Activated T-helper 9 cell treated with anti-CD3 and anti-CD28 coated beads, Interleukin-2, amount 50 U/mL, for 16 hours (primary cell): ENCODE results near the gene ELP1.
"Not testable (repeated sequence)": the region's sequence is repeated elsewhere in the genome, so short reads cannot be mapped to it uniquely, and the experiment has no call there.

ENCODE experiments used
- DNase-seq: peaks from one replicate; pipeline ENCODE4 v3.0.0-alpha.2; 2020; ENCODE audit warnings: low read depth

The ELP1 gene

GRCh38 chr9:108854094-108854493 lies 79.8 kb downstream of the ELP1 start:
- DNase-seq: no peak

DNA sequence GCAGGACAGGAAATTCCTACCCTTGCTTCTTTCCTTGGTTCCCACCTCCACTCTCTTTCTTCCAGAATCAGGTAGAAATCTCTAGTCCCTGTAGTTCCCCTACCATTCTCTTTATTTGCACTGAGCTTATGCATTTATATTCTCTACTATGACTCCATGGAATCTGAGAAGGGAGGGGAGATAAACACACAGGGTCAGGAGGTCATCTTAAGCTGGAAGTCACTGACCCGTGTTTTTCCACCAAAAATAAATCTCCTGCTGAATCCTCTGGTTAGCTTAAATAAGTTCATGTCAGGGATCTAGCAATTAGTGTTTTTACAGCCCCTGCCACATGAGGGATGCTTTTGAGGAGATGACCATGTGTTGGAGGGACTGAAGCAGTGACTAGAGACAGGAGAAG lies 81.8 kb downstream of the ELP1 start:
- no peak for DNase-seq

GRCh38 chr9:108851138-108851537 lies 82.8 kb downstream of the ELP1 start:
- no peak for DNase-seq

- DNase-seq: no peak
Measured at GRCh38 chr9:108850293-108850897, 83.5 kb downstream of the ELP1 start.

- not testable (repeated sequence) for DNase-seq
Measured at GRCh38 chr9:108848296-108848695, 85.6 kb downstream of the ELP1 start.

- no peak for DNase-seq
Measured at GRCh38 chr9:108845947-108846346, 88.0 kb downstream of the ELP1 start.

- DNase-seq: no peak
Measured at GRCh38 chr9:108845507-108845906, 88.4 kb downstream of the ELP1 start.

GRCh38 chr9:108844856-108845255 lies 89.1 kb downstream of the ELP1 start:
- DNase-seq: no peak

- DNase-seq: no peak
Measured at GRCh38 chr9:108844391-108844790, 89.5 kb downstream of the ELP1 start.

- no peak for DNase-seq
Measured at GRCh38 chr9:108842610-108843295, 91.2 kb downstream of the ELP1 start.

DNA sequence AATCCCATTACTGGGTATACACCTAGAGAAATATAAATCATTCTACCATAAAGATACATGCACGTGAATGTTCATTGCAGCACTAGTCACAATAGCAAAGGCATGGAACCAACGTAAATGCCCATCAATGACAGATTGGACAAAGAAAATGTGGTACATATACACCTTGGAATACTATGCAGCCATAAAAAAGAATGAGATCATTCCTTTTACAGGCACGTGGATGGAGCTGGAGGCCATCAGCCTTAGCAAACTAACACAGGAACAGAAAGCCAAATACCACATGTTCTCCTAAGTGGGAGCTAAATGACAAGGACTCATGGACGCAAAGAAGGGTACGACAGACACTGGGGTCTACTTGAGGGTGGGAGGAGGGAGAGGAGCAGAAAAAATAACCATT lies 94.4 kb downstream of the ELP1 start:
- DNase-seq: not testable (repeated sequence)

- DNase-seq: no peak
Measured at GRCh38 chr9:108838017-108838416, 95.9 kb downstream of the ELP1 start.

DNA sequence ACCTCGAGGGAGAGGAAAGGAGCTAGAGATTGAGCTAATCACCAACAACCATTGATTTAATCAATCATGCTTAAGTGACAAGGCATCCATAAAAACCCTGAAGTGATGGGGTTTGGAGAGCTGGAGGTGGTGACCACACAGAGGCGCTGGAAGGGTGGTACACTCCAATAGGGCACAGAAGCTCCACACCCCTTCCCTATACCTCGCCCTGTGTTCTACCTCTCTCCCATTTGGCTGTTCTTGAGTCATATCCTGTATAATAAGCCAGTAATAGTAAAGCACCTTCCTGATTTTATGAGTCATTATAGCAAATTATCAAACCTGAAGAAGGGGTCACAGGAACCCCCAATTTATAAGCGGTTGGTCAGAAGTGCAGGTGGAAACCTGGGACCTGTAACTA lies 96.4 kb downstream of the ELP1 start:
- DNase-seq: no peak

DNA sequence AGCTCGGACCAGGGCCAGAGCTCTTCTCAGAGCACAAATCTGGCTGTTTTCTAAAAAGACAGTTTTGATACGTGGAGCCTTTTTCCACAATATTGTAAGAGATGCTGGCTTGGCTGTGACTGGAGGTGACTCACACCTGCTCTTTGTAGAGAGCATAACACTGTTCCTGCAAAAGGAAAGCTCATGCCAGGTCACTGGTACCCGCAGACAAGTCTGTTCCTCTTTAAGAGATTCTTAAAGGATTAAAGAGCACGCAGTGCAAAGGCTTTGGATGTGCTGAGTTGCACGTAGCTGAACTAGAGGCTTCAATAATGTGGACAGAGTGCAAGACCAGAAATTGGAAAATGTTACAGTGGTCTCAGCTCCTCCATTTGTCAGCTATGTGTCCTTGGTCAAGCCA lies 97.1 kb downstream of the ELP1 start:
- no peak for DNase-seq

- DNase-seq: no peak
Measured at GRCh38 chr9:108836319-108836718, 97.6 kb downstream of the ELP1 start.

DNA sequence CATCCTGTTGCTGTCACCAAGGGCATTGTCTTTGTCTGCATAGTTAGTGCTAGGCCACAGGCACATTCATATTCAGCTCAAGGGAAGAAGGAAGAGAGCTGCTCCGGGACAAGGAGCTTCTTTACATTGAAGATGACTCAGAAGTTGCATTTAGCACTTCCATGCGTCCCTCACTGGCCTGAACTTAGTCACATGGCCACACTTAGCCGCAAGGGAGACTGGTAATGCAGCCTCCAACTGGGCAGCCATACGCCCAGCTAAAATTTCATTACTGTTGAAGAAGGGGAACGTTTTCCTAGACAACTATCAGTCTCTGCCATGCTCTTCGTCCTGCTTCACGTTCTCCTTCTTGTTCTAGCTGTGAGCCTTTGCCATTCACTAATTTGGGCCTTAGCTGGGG lies 98.1 kb downstream of the ELP1 start:
- no peak for DNase-seq

GRCh38 chr9:108834959-108835665 lies 98.8 kb downstream of the ELP1 start:
- no peak for DNase-seq

DNA sequence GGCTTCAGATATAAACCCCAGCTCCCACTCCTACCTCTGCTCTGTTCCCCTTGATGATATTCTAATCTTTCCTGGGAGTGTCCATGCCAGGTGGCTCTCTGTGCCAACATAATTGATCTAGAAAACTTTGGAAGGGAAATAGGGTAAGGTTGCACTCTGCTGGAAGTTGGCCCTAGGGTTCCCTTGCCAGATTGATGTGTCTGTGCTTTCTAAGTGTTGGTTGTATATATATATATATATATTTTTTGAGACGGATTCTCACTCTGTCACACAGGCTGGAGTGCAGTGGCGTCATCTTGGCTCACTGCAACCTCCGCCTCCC lies 101.8 kb downstream of the ELP1 start:
- no peak for DNase-seq

DNA sequence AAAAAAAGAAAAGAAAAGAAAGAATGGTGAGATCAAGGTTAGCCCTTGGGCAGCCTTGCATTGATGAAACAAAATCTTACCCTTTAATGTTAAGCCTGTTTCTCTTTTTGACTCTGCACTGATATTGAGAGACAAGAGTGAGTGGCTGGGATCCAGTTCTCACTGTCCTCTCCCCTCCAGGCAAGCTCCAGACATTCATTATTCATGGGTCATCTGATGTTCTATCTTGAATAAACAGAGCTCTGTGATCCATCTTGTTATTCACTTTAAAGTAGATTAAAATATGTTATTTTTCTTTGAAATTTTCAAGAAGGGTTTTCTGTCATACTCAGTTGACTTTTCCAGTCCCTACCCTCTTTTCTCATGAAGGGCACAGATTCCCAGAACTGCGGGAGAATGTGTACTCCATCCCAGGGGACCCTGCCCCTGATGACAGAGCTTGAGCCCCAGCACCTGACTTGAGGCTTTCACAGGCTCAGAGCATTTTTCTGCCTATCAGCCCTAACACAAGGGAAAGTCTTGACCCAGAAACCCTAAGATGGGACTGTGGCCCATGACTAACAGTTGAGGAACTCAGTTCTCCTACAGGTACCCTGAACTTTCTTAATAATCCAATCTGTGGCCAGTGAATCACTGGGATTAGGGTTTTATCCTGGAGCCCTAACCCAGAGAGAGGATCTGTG lies 102.3 kb downstream of the ELP1 start:
- DNase-seq: no peak

GRCh38 chr9:108830272-108830671 lies 103.7 kb downstream of the ELP1 start:
- DNase-seq: no peak

GRCh38 chr9:108823829-108824228 lies 110.1 kb downstream of the ELP1 start:
- DNase-seq: no peak
